ENCODE results near the gene PCGF1. TPM values are rescaled to one million over a fixed set of nuclear protein-coding genes. Genes with fewer than 3 reads are reported as not detected.

Gene PCGF1
- total RNA-seq, 2 experiments from 2014 or later = 25.8 to 35.6 TPM

DNA sequence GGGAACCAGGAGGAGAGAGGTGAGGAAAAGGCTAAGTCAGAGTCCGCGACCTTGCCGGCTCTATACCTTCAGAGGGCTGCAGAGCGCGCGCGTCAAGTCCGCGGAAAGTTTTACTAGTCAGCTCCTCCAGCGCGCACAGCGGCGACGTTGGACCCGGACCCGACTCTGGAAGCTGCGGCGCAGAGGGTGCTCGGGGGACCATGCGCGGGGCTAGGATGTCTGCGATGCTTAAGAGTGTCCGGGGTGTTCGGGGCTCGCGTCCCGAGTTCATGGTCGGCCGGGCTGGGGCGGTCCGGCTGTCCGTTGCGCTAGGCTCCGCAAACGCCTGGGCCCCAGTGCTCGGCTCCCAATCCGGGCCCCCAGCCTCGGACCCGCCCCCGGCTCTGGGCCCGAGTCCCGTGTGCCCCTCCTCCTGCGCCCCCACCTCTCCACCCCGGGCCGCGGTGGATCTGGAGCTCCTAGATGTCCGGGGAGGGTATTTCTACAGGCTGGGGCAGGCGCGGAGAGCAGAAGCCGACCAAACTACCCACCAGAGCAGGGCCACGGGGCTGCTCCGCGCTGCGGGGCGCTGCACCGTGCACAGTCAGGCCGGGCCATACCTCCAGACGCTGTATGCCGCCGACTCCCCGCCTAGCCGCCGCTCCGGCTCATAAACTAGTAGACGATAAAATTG is 8.1 kb downstream of the PCGF1 start, which contains the start of gene LBX2:
TSS of gene LBX2 (minus strand) at position 337 of the 673 bp plus-strand sequence. CDS start at position 271, 66 bp downstream.
- H3K9me3 Mint-ChIP-seq = no peaks in the 10 kb centered on the region
- peak within 1 kb of the TSS; percentile 77 for H3K27ac Mint-ChIP-seq
- peaks cover 60% of the 10 kb centered on the region for H3K27me3 Mint-ChIP-seq
- peaks cover 48% of the 10 kb centered on the region for H3K4me1 Mint-ChIP-seq
- CTCF ChIA-PET = interaction anchor here (0.9 to 5.6 kb wide), 3 partner anchors 10 to 17 kb away, joined by 3 to 38 read pairs (median 4); partner anchors contain the start of genes CCDC142 and TTC31
- peak within 1 kb of the TSS; percentile 79 for H3K4me3 Mint-ChIP-seq
- POLR2A ChIA-PET = no interaction called here
- peak; percentile 41 for DNase-seq
- H3K36me3 Mint-ChIP-seq (ENCODE audit: low read depth) = peaks cover 22% of the 10 kb centered on the region

GRCh38 chr2:74498500-74499266 is 8.8 kb downstream of the PCGF1 start:
- Mint-ChIP-seq H3K4me1 (peaks cover 45% of the 10 kb centered on the region), H3K9me3 (no peaks in the 10 kb centered on the region), H3K4me3 (peak overlapping the region; percentile 79), H3K36me3 (ENCODE audit: low read depth) (peaks cover 23% of the 10 kb centered on the region), H3K27me3 (peaks cover 55% of the 10 kb centered on the region), H3K27ac (peak overlapping the region; percentile 77)
- no peak for DNase-seq
- ChIA-PET POLR2A (no interaction called here), CTCF (interaction anchor here (0.9 to 5.6 kb wide), 5 partner anchors 8 to 40 kb away, joined by 3 to 38 read pairs (median 4); partner anchors contain the start of genes CCDC142 and TTC31)

- Mint-ChIP-seq H3K36me3 (ENCODE audit: low read depth) (peaks cover 27% of the 10 kb centered on the region), H3K4me3 (peak overlapping the region; percentile 79), H3K27ac (peak overlapping the region; percentile 77), H3K4me1 (peaks cover 38% of the 10 kb centered on the region), H3K27me3 (peaks cover 51% of the 10 kb centered on the region), H3K9me3 (no peaks in the 10 kb centered on the region)
- DNase-seq = peak; percentile 39
- CTCF ChIA-PET = interaction anchor here (0.9 to 5.6 kb wide), 5 partner anchors 8 to 41 kb away, joined by 3 to 38 read pairs (median 4); partner anchors contain the start of genes CCDC142 and TTC31
- POLR2A ChIA-PET = no interaction called here
These were observed 9.6 kb downstream of the PCGF1 start for GRCh38 chr2:74497777-74498499.

- no peak for DNase-seq
- Mint-ChIP-seq H3K4me1 (peaks cover 30% of the 10 kb centered on the region), H3K27me3 (peaks cover 44% of the 10 kb centered on the region), H3K36me3 (ENCODE audit: low read depth) (peaks cover 28% of the 10 kb centered on the region), H3K27ac (no peak overlapping the region), H3K9me3 (no peaks in the 10 kb centered on the region), H3K4me3 (peak overlapping the region; percentile 79)
- CTCF ChIA-PET = interaction anchor here (0.9 to 5.6 kb wide), 5 partner anchors 9 to 87 kb away, joined by 3 to 38 read pairs (median 3); partner anchors contain the start of genes CCDC142 and TTC31
- POLR2A ChIA-PET = no interaction called here
These were observed 10.3 kb downstream of the PCGF1 start for GRCh38 chr2:74496997-74497776.

DNA sequence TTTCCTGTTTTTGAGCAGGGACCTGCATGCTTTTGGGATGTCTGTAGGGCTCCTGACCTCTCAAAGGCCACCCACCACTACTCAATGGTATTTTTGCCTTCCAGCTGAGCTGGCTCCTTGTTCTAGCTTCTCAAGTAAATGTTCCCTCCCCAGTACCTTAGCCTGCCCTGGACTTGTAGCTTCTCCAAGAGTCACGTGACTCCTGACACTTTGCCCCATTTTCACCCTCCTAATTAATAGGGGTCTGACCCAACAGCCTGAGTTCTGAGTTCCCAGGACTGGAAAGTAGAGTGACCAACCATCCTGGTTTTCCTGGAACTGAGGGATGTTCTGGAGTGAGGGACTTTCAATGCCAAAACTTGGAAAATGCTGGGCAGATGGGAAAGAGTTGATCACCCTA is 12.1 kb downstream of the PCGF1 start:
- no peaks in the 10 kb centered on the region for H3K9me3 Mint-ChIP-seq
- peaks cover 23% of the 10 kb centered on the region for H3K4me1 Mint-ChIP-seq
- POLR2A ChIA-PET = no interaction called here
- CTCF ChIA-PET = interaction anchor here (0.9 to 1.1 kb wide), 3 partner anchors 12 to 36 kb away, joined by 3 to 6 read pairs (median 3); partner anchors contain the start of genes CCDC142 and TTC31
- no peak overlapping the region for H3K27ac Mint-ChIP-seq
- H3K36me3 Mint-ChIP-seq (ENCODE audit: low read depth) = peaks cover 30% of the 10 kb centered on the region
- no peak overlapping the region for H3K4me3 Mint-ChIP-seq
- DNase-seq = no peak
- H3K27me3 Mint-ChIP-seq = peaks cover 27% of the 10 kb centered on the region

DNA sequence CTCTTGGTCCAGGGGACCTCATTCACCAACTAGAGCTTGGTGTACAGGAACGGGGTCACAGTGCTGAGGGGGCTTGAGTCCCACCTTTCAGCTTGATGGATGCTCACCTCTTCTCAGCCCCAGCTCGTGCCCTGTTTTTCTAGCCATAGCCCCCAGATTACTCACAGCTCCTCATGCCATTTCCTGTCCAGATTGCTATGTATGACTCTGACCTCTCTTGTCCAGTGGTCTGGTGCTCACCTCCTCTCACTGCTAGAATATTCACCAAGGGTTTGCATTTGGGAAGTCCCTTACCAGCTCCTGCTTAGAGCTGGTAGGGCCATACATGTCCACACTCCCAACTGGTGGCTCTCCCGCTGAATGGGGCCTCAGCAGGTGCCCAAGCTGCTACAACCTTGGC is 13.9 kb downstream of the PCGF1 start:
- POLR2A ChIA-PET = no interaction called here

DNA sequence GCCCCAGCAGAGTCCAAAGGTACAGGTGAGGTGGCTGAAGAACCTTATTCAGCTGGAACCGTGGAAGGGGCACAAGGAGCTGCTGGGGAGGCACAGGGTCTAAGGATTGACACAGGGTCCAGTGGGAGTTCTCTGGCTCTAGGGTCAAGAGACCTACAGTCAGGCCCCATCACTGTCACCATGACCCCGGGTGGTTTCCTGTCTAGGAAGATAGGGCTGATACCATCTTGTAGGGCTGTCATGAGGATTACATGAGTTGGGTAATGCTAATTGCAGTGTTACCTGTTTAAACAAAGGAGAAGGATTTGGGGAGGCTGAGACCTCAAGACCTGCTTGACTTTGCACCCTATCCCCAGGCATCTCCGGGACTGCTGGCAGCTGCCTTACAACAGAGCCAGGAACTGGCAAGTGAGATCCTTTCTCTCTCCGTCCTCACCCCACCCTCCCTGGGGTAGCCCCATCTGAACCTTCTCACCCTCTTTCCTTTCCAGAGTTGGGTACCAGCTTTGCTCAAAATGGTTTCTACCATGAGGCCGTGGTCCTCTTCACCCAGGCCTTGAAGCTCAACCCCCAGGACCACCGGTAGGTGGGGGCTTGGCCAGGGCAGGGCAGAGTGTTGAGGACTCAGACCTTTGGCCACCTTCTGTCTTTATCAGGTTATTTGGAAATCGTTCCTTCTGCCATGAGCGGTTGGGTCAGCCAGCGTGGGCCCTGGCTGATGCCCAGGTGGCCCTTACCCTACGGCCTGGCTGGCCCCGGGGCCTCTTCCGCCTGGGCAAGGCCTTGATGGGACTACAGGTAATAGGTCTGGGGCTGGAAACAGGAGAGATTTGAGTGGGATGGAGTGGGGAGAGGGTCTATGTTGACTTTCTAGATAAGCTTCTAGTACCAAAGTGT is 15.6 kb downstream of the PCGF1 start:
- Mint-ChIP-seq H3K4me1 (peaks cover 4% of the 10 kb centered on the region), H3K27me3 (no peaks in the 10 kb centered on the region), H3K9me3 (no peaks in the 10 kb centered on the region), H3K27ac (no peak overlapping the region), H3K36me3 (ENCODE audit: low read depth) (peaks cover 30% of the 10 kb centered on the region), H3K4me3 (no peak overlapping the region)
- ChIA-PET CTCF (interaction anchor here (0.5 to 3.7 kb wide), 5 partner anchors 9 to 93 kb away, joined by 4 to 21 read pairs (median 7); partner anchors contain the start of genes CCDC142 and TTC31), POLR2A (no interaction called here)
- no peak for DNase-seq

More for the DNA sequence above, 13.9 kb downstream of the PCGF1 start:
- Mint-ChIP-seq H3K9me3 (no peaks in the 10 kb centered on the region), H3K36me3 (ENCODE audit: low read depth) (peaks cover 31% of the 10 kb centered on the region), H3K4me1 (peaks cover 16% of the 10 kb centered on the region), H3K4me3 (no peak overlapping the region), H3K27me3 (peaks cover 11% of the 10 kb centered on the region), H3K27ac (no peak overlapping the region)
- CTCF ChIA-PET = interaction anchor here (0.5 to 3.7 kb wide), 7 partner anchors 8 to 665 kb away, joined by 3 to 21 read pairs (median 5); partner anchors contain the start of genes CCDC142, STAMBP and TTC31
- DNase-seq = no peak

GRCh38 chr2:74489906-74490305 is 17.6 kb downstream of the PCGF1 start:
- H3K4me3 Mint-ChIP-seq = no peak overlapping the region
- H3K4me1 Mint-ChIP-seq = peaks cover 8% of the 10 kb centered on the region
- H3K9me3 Mint-ChIP-seq = no peaks in the 10 kb centered on the region
- H3K36me3 Mint-ChIP-seq (ENCODE audit: low read depth) = peaks cover 34% of the 10 kb centered on the region
- no peak overlapping the region for H3K27ac Mint-ChIP-seq
- ChIA-PET CTCF (interaction anchor here (1.0 to 1.8 kb wide), 4 partner anchors 9 to 98 kb away, joined by 3 to 5 read pairs (median 4); partner anchors contain the start of genes LBX2 and MRPL53), POLR2A (no interaction called here)
- H3K27me3 Mint-ChIP-seq = no peaks in the 10 kb centered on the region
- DNase-seq = no peak

DNA sequence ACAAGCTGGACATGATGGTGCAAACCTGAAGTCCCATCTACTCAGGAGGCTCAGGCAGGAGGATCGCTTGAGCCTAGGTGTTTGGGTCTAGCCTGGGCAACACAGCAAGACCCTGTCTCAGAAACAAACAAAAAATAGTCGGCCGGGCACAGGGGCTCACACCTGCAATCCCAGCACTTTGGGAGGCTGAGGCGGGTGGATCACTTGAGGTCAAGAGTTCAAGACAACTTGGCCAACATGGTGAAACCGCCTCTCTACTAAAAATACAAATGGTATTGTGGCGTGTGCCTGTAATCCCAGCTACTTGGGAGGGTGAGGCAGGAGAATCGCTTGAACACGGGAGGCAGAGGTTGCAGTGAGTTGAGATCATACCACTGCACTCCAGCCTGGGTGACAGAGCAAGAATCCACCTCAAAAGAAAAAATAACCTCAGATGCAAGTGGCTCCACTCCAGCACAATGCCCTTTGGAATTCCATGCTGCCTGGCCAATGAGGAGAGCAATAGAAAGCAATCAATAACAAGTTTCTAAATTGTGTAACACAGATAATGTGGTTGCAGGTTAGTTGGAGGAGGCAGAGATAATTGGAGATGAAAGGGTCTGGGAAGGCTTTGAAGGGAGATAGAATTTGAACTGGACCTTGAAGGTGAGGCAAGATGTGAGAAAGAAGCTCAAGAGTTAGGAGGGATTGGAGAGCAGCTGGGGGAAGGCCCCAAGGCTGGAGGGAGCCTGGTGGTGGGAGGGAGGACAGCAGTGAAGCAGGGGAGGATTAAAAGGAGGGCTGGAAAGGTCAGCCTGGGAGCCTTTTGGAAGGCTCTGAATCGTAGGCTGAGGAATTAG is 18.6 kb downstream of the PCGF1 start:
- no peak for DNase-seq
- ChIA-PET CTCF (interaction anchor here (0.7 to 1.8 kb wide), 5 partner anchors 12 to 129 kb away, joined by 3 to 5 read pairs (median 3); no protein-coding TSS in a partner anchor), POLR2A (no interaction called here)
- Mint-ChIP-seq H3K9me3 (no peaks in the 10 kb centered on the region), H3K4me3 (no peak overlapping the region), H3K4me1 (peaks cover 9% of the 10 kb centered on the region), H3K27ac (no peak overlapping the region), H3K27me3 (no peaks in the 10 kb centered on the region), H3K36me3 (ENCODE audit: low read depth) (peaks cover 28% of the 10 kb centered on the region)

DNA sequence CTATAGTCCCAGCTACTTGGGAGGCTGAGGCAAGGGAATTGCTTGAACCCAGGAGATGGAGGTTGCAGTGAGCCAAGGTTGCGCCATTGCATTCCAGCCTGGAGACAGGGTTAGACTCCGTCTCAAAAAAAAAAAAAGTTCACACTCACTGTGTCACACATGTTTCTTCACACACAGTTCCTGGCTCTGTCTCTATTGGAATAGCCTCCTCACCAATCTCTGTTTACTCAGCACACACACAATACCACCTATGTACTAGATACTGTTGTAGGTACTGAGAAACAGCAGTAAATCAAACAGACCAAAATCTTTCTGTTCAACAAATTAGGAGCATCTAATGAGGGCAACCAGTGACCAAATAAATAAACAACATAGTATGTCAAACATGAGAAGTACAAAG is 21.4 kb downstream of the PCGF1 start:
- H3K4me1 Mint-ChIP-seq = peaks cover 21% of the 10 kb centered on the region
- H3K27me3 Mint-ChIP-seq = no peaks in the 10 kb centered on the region
- POLR2A ChIA-PET = no interaction called here

More for the DNA sequence above, 21.4 kb downstream of the PCGF1 start:
- peaks cover 20% of the 10 kb centered on the region for H3K36me3 Mint-ChIP-seq (ENCODE audit: low read depth)
- CTCF ChIA-PET = interaction anchor here (0.6 to 1.2 kb wide), 3 partner anchors 36 to 104 kb away, joined by 3 to 4 read pairs (median 3); no protein-coding TSS in a partner anchor
- H3K4me3 Mint-ChIP-seq = no peak overlapping the region
- no peaks in the 10 kb centered on the region for H3K9me3 Mint-ChIP-seq
- H3K27ac Mint-ChIP-seq = no peak overlapping the region
- DNase-seq = no peak
